Medulla oblongata (tissue), 1 donor: Measurements from ENCODE around the gene AGFG2.
"Not testable (repeated sequence)": the region's sequence is repeated elsewhere in the genome, so short reads cannot be mapped to it uniquely, and the experiment has no call there.

Experiments
- DNase-seq: peaks from one replicate; pipeline ENCODE4 v3.0.0-alpha.2; 2015; ENCODE audit errors: extremely low spot score

Gene AGFG2

GRCh38 chr7:100548446-100548845, 9.4 kb downstream of the AGFG2 start:
- DNase-seq = not testable (repeated sequence)

- DNase-seq = no peak
Observed at GRCh38 chr7:100552532-100552931, 13.5 kb downstream of the AGFG2 start.

- no peak for DNase-seq
Observed at GRCh38 chr7:100553032-100553431, 14.0 kb downstream of the AGFG2 start.

GRCh38 chr7:100555701-100556100, 16.7 kb downstream of the AGFG2 start:
- DNase-seq = no peak

GRCh38 chr7:100556541-100556940, 17.5 kb downstream of the AGFG2 start:
- DNase-seq = no peak

- no peak for DNase-seq
Observed at GRCh38 chr7:100559127-100559526, 20.1 kb downstream of the AGFG2 start.

- DNase-seq = no peak
Observed at GRCh38 chr7:100561491-100562194, 22.6 kb downstream of the AGFG2 start.

- no peak for DNase-seq
Observed at GRCh38 chr7:100562195-100563099, 23.4 kb downstream of the AGFG2 start.

- no peak for DNase-seq
Observed at GRCh38 chr7:100563100-100563564, 24.1 kb downstream of the AGFG2 start.

- DNase-seq = peak; percentile 79
Observed at GRCh38 chr7:100563809-100564400, 24.9 kb downstream of the AGFG2 start.

GRCh38 chr7:100564405-100564804, 25.4 kb downstream of the AGFG2 start:
- DNase-seq = not testable (repeated sequence)

- no peak for DNase-seq
Observed at GRCh38 chr7:100565133-100565571, 26.1 kb downstream of the AGFG2 start.

GRCh38 chr7:100566018-100566531, 27.1 kb downstream of the AGFG2 start:
- DNase-seq = no peak

GRCh38 chr7:100567031-100567730, 28.2 kb downstream of the AGFG2 start:
- DNase-seq = no peak

- no peak for DNase-seq
Observed at GRCh38 chr7:100567751-100568175, 28.8 kb downstream of the AGFG2 start.

- DNase-seq = no peak
Observed at GRCh38 chr7:100568176-100568895, 29.3 kb downstream of the AGFG2 start.

- DNase-seq = peak; percentile 81
Observed at GRCh38 chr7:100568896-100569844, 30.2 kb downstream of the AGFG2 start.

GRCh38 chr7:100570954-100571828, 32.2 kb downstream of the AGFG2 start:
- DNase-seq = no peak

GRCh38 chr7:100571829-100572116, 32.8 kb downstream of the AGFG2 start:
- DNase-seq = no peak
